SK-N-SH (cell line): ENCODE results near the gene DOCK3. TPM values are rescaled to one million over a fixed set of nuclear protein-coding genes. Genes with fewer than 3 reads are reported as not detected.

Experiments used
- CTCF ChIA-PET: fragments of 300-600, 350-600 bp; formaldehyde crosslinking; extraction: SDS; loops from one replicate; lab custom pipeline; 2021; lab: Yijun Ruan, JAX
- POLR2A ChIA-PET: fragments of 350-600 bp; sonication (Branson Sonifier 250); formaldehyde crosslinking; extraction: SDS; loops from one replicate; lab custom pipeline; 2020; ENCODE audit warnings: antibody characterized with exemption, inconsistent platforms; lab: Yijun Ruan, JAX
- DNase-seq: peaks from one replicate; pipeline ENCODE4 v3.0.0; 2012
- H2AFZ ChIP-seq: fragments of 200-600 bp; sonication (generic); 2 replicates; pipeline ENCODE4 v1.8.1; 2016; ENCODE audit warnings: antibody characterized with exemption, mild to moderate bottlenecking, low read depth
- H3F3A ChIP-seq: fragments of 200-600 bp; sonication (generic); replicated peaks from 2 replicates; pipeline ENCODE3; 2016; ENCODE audit warnings: antibody characterized with exemption, mild to moderate bottlenecking; ENCODE audit not compliant: insufficient read depth
- H3K27ac ChIP-seq, 2 experiments: fragments of 200-500 bp in 1 of 2; fragments of 200-600 bp in 1 of 2; sonication (Bioruptor generic) in 1 of 2; sonication (generic), shearing (Covaris generic) in 1 of 2; 2 replicates each; pipeline versions ENCODE4 v1.5.1 to v1.6.1; 2014 to 2016; ENCODE audit warnings: low read depth in 2 of 2, inconsistent platforms in 1 of 2, low read length in 1 of 2, mild to moderate bottlenecking in 1 of 2, mixed read lengths in 1 of 2
- H3K27me3 ChIP-seq: fragments of 200-600 bp; sonication (generic), shearing (Covaris generic); 2 replicates; pipeline ENCODE4 v1.6.1; 2016; ENCODE audit warnings: mixed run types; ENCODE audit not compliant: insufficient read depth
- H3K36me3 ChIP-seq, 2 experiments: fragments of 200-500 bp in 1 of 2; fragments of 200-600 bp in 1 of 2; sonication (Bioruptor generic) in 1 of 2; sonication (generic) in 1 of 2; replicated peaks in 1 of 2; 2 replicates each; pipeline versions ENCODE3 to v1.5.1; 2014 to 2016; ENCODE audit warnings: low read length in 1 of 2, mild to moderate bottlenecking in 1 of 2; ENCODE audit not compliant: insufficient read depth in 2 of 2, control insufficient read depth in 1 of 2
- H3K4me1 ChIP-seq, 2 experiments: fragments of 200-500 bp in 1 of 2; fragments of 200-600 bp in 1 of 2; sonication (Bioruptor generic) in 1 of 2; sonication (generic), shearing (Covaris generic) in 1 of 2; 2 replicates each; pipeline versions ENCODE4 v1.5.1 to v1.6.1; 2014 to 2016; ENCODE audit warnings: low read depth in 1 of 2, low read length in 1 of 2, mixed run types in 1 of 2; ENCODE audit not compliant: insufficient read depth in 2 of 2, control insufficient read depth in 1 of 2
- H3K4me2 ChIP-seq: fragments of 200-600 bp; sonication (generic), shearing (Covaris generic); 2 replicates; pipeline ENCODE4 v1.6.1; 2017; ENCODE audit warnings: mixed run types
- H3K4me3 ChIP-seq, 2 experiments: fragments of 200-500 bp in 1 of 2; fragments of 200-600 bp in 1 of 2; sonication (Bioruptor generic) in 1 of 2; sonication (generic), shearing (Covaris generic) in 1 of 2; 2 replicates each; pipeline versions ENCODE4 v1.5.1 to v1.8.1; 2014 to 2016; ENCODE audit warnings: low read depth in 2 of 2, inconsistent platforms in 1 of 2, low read length in 1 of 2, mild to moderate bottlenecking in 1 of 2, mixed read lengths in 1 of 2, moderate library complexity in 1 of 2
- H3K79me2 ChIP-seq: fragments of 200-600 bp; sonication (generic); 2 replicates; pipeline ENCODE4 v1.8.1; 2017; ENCODE audit warnings: mild to moderate bottlenecking; ENCODE audit not compliant: insufficient read depth
- H3K9ac ChIP-seq: fragments of 200-600 bp; sonication (generic); 2 replicates; pipeline ENCODE4 v1.6.1; 2017; ENCODE audit warnings: mixed run types
- H3K9me2 ChIP-seq: fragments of 200-600 bp; sonication (generic); 2 replicates; pipeline ENCODE4 v1.6.1; 2017; ENCODE audit warnings: mixed run types
- H3K9me3 ChIP-seq: fragments of 200-600 bp; sonication (generic); 2 replicates; pipeline ENCODE4 v1.6.1; 2017; ENCODE audit warnings: mixed run types, mild to moderate bottlenecking, moderate library complexity
- H4K20me1 ChIP-seq: fragments of 200-600 bp; sonication (generic); 2 replicates; pipeline ENCODE4 v1.6.1; 2017; ENCODE audit warnings: mild to moderate bottlenecking, mixed run types; ENCODE audit not compliant: insufficient read depth
- CHD2 ChIP-seq: fragments of 150-350 bp; IDR thresholded peaks from 2 replicates; pipeline ENCODE4 v1.6.1; 2018; ENCODE audit warnings: low read length; ENCODE audit not compliant: partially characterized antibody
- CTCF ChIP-seq: fragments of 200-600 bp; sonication (generic); IDR thresholded peaks from 2 replicates; pipeline ENCODE4 v1.6.1; 2017; ENCODE audit warnings: antibody characterized with exemption, mild to moderate bottlenecking, moderate library complexity
- ELF1 ChIP-seq: IDR thresholded peaks from 2 replicates; pipeline ENCODE4 v1.4.0; 2012
- EP300 ChIP-seq, 2 experiments: IDR thresholded peaks; 2 replicates each; pipeline versions ENCODE4 v1.4.0 to v1.6.1; 2012; ENCODE audit warnings: borderline replicate concordance in 1 of 2, low read depth in 1 of 2, low read length in 1 of 2
- EZH2phosphoT487 ChIP-seq: fragments of 200-600 bp; sonication (generic); IDR thresholded peaks from 2 replicates; pipeline ENCODE4 v1.6.1; 2017; ENCODE audit warnings: low read depth, mixed run types, mild to moderate bottlenecking, antibody characterized with exemption, moderate library complexity, borderline replicate concordance
- FOSL2 ChIP-seq: IDR thresholded peaks from 2 replicates; pipeline ENCODE4 v1.4.0; 2012; ENCODE audit warnings: low read depth, mild to moderate bottlenecking, moderate library complexity, borderline replicate concordance
- FOXM1 ChIP-seq: IDR thresholded peaks from 2 replicates; pipeline ENCODE4 v1.4.0; 2012; ENCODE audit warnings: low read depth, mild to moderate bottlenecking
- IRF3 ChIP-seq: fragments of 150-350 bp; IDR thresholded peaks from 2 replicates; pipeline ENCODE4 v1.6.1; 2016; ENCODE audit warnings: mild to moderate bottlenecking, low read depth, low read length
- JUND ChIP-seq: IDR thresholded peaks from 2 replicates; pipeline ENCODE4 v1.4.0; 2012
- MXI1 ChIP-seq: IDR thresholded peaks from 2 replicates; pipeline ENCODE4 v1.6.1; 2012; ENCODE audit warnings: mild to moderate bottlenecking, low read depth, low read length, improper control_type of control experiment
- NFIC ChIP-seq: IDR thresholded peaks from 2 replicates; pipeline ENCODE4 v1.4.0; 2012; ENCODE audit warnings: borderline replicate concordance
- NRF1 ChIP-seq: IDR thresholded peaks from 2 replicates; pipeline ENCODE4 v1.6.1; 2012; ENCODE audit warnings: low read depth, mild to moderate bottlenecking, low read length
- PBX3 ChIP-seq: IDR thresholded peaks from 2 replicates; pipeline ENCODE4; 2012
- POLR2AphosphoS5 ChIP-seq: IDR thresholded peaks from 2 replicates; pipeline ENCODE4 v1.6.1; 2012; ENCODE audit warnings: low read depth, low read length
- RAD21 ChIP-seq: IDR thresholded peaks from 2 replicates; pipeline ENCODE4 v1.6.1; 2012; ENCODE audit warnings: mild to moderate bottlenecking, low read length
- RCOR1 ChIP-seq: fragments of 150-350 bp; IDR thresholded peaks from 2 replicates; pipeline ENCODE4 v1.6.1; 2017; ENCODE audit warnings: antibody characterized with exemption, low read length
- RFX5 ChIP-seq: IDR thresholded peaks from 2 replicates; pipeline ENCODE4 v1.6.1; 2012; ENCODE audit warnings: mild to moderate bottlenecking, improper control_type of control experiment, low read length
- RXRA ChIP-seq: IDR thresholded peaks from 2 replicates; pipeline ENCODE4 v1.4.0; 2012; ENCODE audit warnings: low read depth, mild to moderate bottlenecking, borderline replicate concordance
- SMC3 ChIP-seq: IDR thresholded peaks from 2 replicates; pipeline ENCODE4 v1.6.1; 2012; ENCODE audit warnings: low read depth, low read length, improper control_type of control experiment
- TAF1 ChIP-seq: IDR thresholded peaks from 2 replicates; pipeline ENCODE4 v1.6.1; 2012; ENCODE audit warnings: low read depth, mild to moderate bottlenecking, low read length, moderate library complexity, borderline replicate concordance
- TCF12 ChIP-seq: IDR thresholded peaks from 2 replicates; pipeline ENCODE4 v1.4.0; 2012
- TEAD4 ChIP-seq: IDR thresholded peaks from 2 replicates; pipeline ENCODE4 v1.4.0; 2012; ENCODE audit warnings: mild to moderate bottlenecking, borderline replicate concordance; ENCODE audit not compliant: insufficient read depth
- USF1 ChIP-seq: IDR thresholded peaks from 2 replicates; pipeline ENCODE4 v1.4.0; 2012; ENCODE audit warnings: low read depth, borderline replicate concordance
- WGBS: methylation state at CpG from one replicate; pipeline ENCODE4 v1.1.6; 2017; ENCODE audit warnings: low lambda C conversion rate; 5-methylcytosine and 5-hydroxymethylcytosine counted together
- polyA plus RNA-seq, 3 experiments: library from polyadenylated mRNA; depleted of rRNA; stranded (reverse); fragments of >200 nt; gene quantifications; 2 replicates each; pipeline ENCODE4 v1.2.3, GENCODE V29; 2012
- TF ChIP-seq, protein P1 (sequence below): IDR thresholded peaks from 2 replicates; pipeline ENCODE4 v1.4.0; 2012; ENCODE audit warnings: low read depth

Gene DOCK3
- polyA plus RNA-seq, 1 of the 3 experiments (the other 2 are of a cell fraction) = 0.05 TPM

DNA sequence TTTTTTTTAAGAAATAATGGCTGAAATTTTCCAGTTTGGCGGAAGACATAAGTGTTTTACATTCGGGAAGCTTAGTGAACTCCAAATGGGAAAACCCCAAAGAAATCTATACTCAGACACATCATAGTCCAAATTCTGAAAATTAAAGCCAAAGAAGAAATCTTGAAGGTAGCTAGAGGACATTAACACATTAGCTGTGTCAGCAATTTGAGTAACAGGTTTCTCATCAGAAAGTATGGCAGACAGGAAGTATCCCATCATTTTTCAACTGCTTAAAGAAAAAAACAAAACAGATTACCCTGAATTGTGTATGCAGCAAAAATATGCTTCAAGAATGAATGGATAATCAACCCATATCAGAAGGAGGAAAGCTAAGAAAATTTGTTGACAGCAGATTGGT lies 261.7 kb downstream of the DOCK3 start:
- H3K9me3 ChIP-seq = no peaks in the 10 kb centered on the region
- no peak overlapping the region for H3K4me2 ChIP-seq
- H3K27ac ChIP-seq = no peak overlapping the region
- no peaks in the 10 kb centered on the region for H3K79me2 ChIP-seq
- no peaks in the 10 kb centered on the region for H3K27me3 ChIP-seq
- no peaks in the 10 kb centered on the region for H3F3A ChIP-seq
- CTCF ChIA-PET = no interaction called here
- H3K36me3 ChIP-seq = no peaks in the 10 kb centered on the region
- WGBS = 18% methylated on average over 2 of the region's 2 CpGs
- no peak overlapping the region for H3K4me3 ChIP-seq
- no peaks in the 10 kb centered on the region for H3K9me2 ChIP-seq
- DNase-seq = no peak
- H4K20me1 ChIP-seq = no peaks in the 10 kb centered on the region
- no peak for TF ChIP-seq FOSL2
- no peak for TF ChIP-seq RCOR1
- no peak for TF ChIP-seq CHD2
- no peak for TF ChIP-seq PBX3
- TF ChIP-seq USF1 = no peak
- no peak for TF ChIP-seq EZH2phosphoT487
- TF ChIP-seq SMC3 = no peak
- no peak for TF ChIP-seq EP300 (IDR thresholded peaks at IDR 0.05; ENCODE audit: borderline replicate concordance in 1 of 2, low read depth in 1 of 2, low read length in 1 of 2)
- TF ChIP-seq IRF3 = no peak
- TF ChIP-seq, protein P1, sequence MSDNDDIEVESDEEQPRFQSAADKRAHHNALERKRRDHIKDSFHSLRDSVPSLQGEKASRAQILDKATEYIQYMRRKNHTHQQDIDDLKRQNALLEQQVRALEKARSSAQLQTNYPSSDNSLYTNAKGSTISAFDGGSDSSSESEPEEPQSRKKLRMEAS = no peak
- TF ChIP-seq NRF1 = no peak
- no peak for TF ChIP-seq TAF1
- no peak for TF ChIP-seq RXRA
- no peak for TF ChIP-seq NFIC
- TF ChIP-seq RAD21 = no peak
- no peak for TF ChIP-seq RFX5
- TF ChIP-seq ELF1 = no peak
- TF ChIP-seq JUND = no peak
- TF ChIP-seq, all 33 proteins: peak for 0
- Histone ChIP-seq H3K9ac (no peak overlapping the region), H2AFZ (no peak overlapping the region), H3K4me1 (no peaks in the 10 kb centered on the region)
- POLR2A ChIA-PET = no interaction called here

DNA sequence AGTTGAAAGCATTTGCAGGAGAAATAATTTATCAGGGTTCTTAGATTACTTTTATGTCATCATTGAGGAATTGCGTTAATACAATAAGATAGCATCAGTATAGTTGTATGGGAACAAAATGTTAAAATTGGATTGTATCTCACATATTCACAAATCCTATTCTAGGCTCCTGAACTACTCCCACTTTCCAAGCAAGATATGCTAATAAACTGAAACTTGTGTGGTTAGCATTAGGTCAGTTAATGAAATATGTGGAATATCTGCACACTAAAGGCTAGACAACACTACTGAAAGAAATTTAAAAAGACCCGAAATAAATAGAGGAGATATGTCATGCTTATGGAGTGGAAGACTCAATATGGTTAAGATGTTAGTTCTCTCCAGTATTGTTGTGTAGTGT lies 272.7 kb downstream of the DOCK3 start:
- Histone ChIP-seq H3K9me3 (no peaks in the 10 kb centered on the region), H3K27ac (no peak overlapping the region), H3K4me2 (no peak overlapping the region), H3F3A (no peaks in the 10 kb centered on the region), H3K4me1 (no peaks in the 10 kb centered on the region), H3K9me2 (no peaks in the 10 kb centered on the region), H3K79me2 (no peaks in the 10 kb centered on the region), H3K4me3 (no peak overlapping the region), H3K36me3 (no peaks in the 10 kb centered on the region), H2AFZ (no peak overlapping the region), H3K9ac (no peak overlapping the region), H3K27me3 (no peaks in the 10 kb centered on the region), H4K20me1 (no peaks in the 10 kb centered on the region)
- POLR2A ChIA-PET = no interaction called here
- CTCF ChIA-PET = no interaction called here
- DNase-seq = no peak
- no peak for TF ChIP-seq TCF12
- no peak for TF ChIP-seq NRF1
- no peak for TF ChIP-seq ELF1
- no peak for TF ChIP-seq CTCF
- TF ChIP-seq IRF3 = no peak
- no peak for TF ChIP-seq POLR2AphosphoS5
- no peak for TF ChIP-seq TEAD4
- no peak for TF ChIP-seq EZH2phosphoT487
- no peak for TF ChIP-seq RCOR1
- TF ChIP-seq, protein P1 = no peak
- TF ChIP-seq CHD2 = no peak
- TF ChIP-seq MXI1 = no peak
- no peak for TF ChIP-seq SMC3
- TF ChIP-seq FOXM1 = no peak
- no peak for TF ChIP-seq RXRA
- WGBS = 34% methylated on average over 2 of the region's 2 CpGs
